ENCODE data around the gene NCOR1. TPM values are rescaled to one million over a fixed set of nuclear protein-coding genes. Genes with fewer than 3 reads are reported as not detected.

NCOR1 gene
- total and polyA plus RNA-seq, 2 experiments from 2014 or later: 102 to 132 TPM

- H2AFZ ChIP-seq: no peak overlapping the region
- H3K4me2 ChIP-seq: no peak overlapping the region
- H3K27ac ChIP-seq (ENCODE audit: low read depth): no peak overlapping the region
- H3K27me3 ChIP-seq (ENCODE audit: insufficient read depth): no peaks in the 10 kb centered on the region
- no peak overlapping the region for H3K4me3 Mint-ChIP-seq
- H3K9me2 ChIP-seq (ENCODE audit: insufficient read depth): no peaks in the 10 kb centered on the region
- H4K20me1 ChIP-seq (replicated peaks; ENCODE audit: insufficient read depth): peaks cover 3% of the 10 kb centered on the region; the same call in 1 of the 2 replicates
- ATAC-seq (no peak), DNase-seq (ENCODE audit: low spot score) (no peak)
- H3K4me1 Mint-ChIP-seq: no peaks in the 10 kb centered on the region
- peaks cover 52% of the 10 kb centered on the region for H3K36me3 Mint-ChIP-seq (ENCODE audit: low read depth)
- H3K4me3 ChIP-seq: no peak overlapping the region
- no peaks in the 10 kb centered on the region for H3K4me1 ChIP-seq (ENCODE audit: insufficient read depth)
- H3K27ac Mint-ChIP-seq: no peak overlapping the region; the same call in 1 of the 2 replicates
- peaks cover 5% of the 10 kb centered on the region; the same call in 1 of the 2 replicates for H3K79me2 ChIP-seq (replicated peaks; ENCODE audit: insufficient read depth)
- no peaks in the 10 kb centered on the region for H3F3A ChIP-seq (replicated peaks; ENCODE audit: low read depth)
- no peaks in the 10 kb centered on the region for H3K9me3 Mint-ChIP-seq
- H3K27me3 Mint-ChIP-seq (ENCODE audit: insufficient read depth, low read depth, poor library complexity): no peaks in the 10 kb centered on the region
- TF ChIP-seq EZH2phosphoT487 (IDR thresholded peaks at IDR 0.05; ENCODE audit: unreplicated experiment) (no peak), NANOG (IDR thresholded peaks at IDR 0.05; ENCODE audit: borderline replicate concordance) (no peak), CTCF (conservative IDR thresholded peaks at IDR 0.05; ENCODE audit: low read depth in 2 of 2) (no peak), ZNF114 (CRISPR knock-in tag; IDR thresholded peaks at IDR 0.05) (no peak), ETS1 (IDR thresholded peaks at IDR 0.05) (no peak), STAT1 (IDR thresholded peaks at IDR 0.05; ENCODE audit: unreplicated experiment) (no peak), ZNF331 (CRISPR knock-in tag; IDR thresholded peaks at IDR 0.05; ENCODE audit: low read depth) (no peak), ZNF462 (CRISPR knock-in tag; IDR thresholded peaks at IDR 0.05) (no peak), CREB1 (CRISPR knock-in tag; IDR thresholded peaks at IDR 0.05; ENCODE audit: low read depth) (no peak), POLR2AphosphoS5 (IDR thresholded peaks at IDR 0.05; ENCODE audit: low read depth) (no peak), EZH2 (IDR thresholded peaks at IDR 0.05; ENCODE audit: low read depth, unreplicated experiment) (no peak), JUNB (IDR thresholded peaks at IDR 0.05; ENCODE audit: unreplicated experiment) (no peak)
- TF ChIP-seq, protein P1, sequence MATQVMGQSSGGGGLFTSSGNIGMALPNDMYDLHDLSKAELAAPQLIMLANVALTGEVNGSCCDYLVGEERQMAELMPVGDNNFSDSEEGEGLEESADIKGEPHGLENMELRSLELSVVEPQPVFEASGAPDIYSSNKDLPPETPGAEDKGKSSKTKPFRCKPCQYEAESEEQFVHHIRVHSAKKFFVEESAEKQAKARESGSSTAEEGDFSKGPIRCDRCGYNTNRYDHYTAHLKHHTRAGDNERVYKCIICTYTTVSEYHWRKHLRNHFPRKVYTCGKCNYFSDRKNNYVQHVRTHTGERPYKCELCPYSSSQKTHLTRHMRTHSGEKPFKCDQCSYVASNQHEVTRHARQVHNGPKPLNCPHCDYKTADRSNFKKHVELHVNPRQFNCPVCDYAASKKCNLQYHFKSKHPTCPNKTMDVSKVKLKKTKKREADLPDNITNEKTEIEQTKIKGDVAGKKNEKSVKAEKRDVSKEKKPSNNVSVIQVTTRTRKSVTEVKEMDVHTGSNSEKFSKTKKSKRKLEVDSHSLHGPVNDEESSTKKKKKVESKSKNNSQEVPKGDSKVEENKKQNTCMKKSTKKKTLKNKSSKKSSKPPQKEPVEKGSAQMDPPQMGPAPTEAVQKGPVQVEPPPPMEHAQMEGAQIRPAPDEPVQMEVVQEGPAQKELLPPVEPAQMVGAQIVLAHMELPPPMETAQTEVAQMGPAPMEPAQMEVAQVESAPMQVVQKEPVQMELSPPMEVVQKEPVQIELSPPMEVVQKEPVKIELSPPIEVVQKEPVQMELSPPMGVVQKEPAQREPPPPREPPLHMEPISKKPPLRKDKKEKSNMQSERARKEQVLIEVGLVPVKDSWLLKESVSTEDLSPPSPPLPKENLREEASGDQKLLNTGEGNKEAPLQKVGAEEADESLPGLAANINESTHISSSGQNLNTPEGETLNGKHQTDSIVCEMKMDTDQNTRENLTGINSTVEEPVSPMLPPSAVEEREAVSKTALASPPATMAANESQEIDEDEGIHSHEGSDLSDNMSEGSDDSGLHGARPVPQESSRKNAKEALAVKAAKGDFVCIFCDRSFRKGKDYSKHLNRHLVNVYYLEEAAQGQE (IDR thresholded peaks at IDR 0.05; ENCODE audit: unreplicated experiment): no peak
- H3K36me3 ChIP-seq (ENCODE audit: insufficient read depth): peaks cover 17% of the 10 kb centered on the region; the same call in 1 of the 2 replicates
Observed at GRCh38 chr17:16155536-16155935, 59.8 kb downstream of the NCOR1 start.

Measured in GM23338 (cell line).